ENCODE data around the gene TTBK1.
"Not testable (repeated sequence)": the region's sequence is repeated elsewhere in the genome, so short reads cannot be mapped to it uniquely, and the experiment has no call there.

Gene TTBK1

DNA sequence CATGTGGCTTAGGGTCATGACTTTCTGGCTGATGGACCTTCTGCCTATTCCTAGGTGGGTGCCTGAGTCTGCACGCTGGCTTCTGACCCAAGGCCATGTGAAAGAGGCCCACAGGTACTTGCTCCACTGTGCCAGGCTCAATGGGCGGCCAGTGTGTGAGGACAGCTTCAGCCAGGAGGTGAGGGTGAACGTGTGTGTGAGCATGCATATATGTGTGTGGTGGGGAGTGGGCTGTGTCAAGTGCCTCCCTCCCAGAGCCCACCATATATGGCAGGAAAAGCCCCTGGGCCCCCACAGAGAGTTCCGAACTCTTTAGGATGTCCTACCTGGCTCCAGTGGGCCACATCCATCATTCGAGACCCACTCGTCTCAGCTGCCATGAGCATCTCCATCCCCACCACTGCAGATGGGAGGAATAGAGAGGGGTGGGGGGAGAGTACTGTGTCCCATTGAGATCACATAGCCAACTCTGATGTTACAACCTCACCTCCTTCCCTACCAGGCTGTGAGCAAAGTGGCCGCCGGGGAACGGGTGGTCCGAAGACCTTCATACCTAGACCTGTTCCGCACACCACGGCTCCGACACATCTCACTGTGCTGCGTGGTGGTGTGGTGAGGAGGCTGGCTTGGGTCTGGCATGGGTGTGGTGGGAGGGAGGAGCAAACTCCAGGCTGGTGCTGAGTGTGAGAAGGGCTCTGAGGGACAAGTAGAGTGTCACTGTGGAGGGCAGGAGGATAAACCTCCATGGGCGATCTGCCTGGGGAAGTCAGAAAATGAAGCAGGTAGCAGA, 58.0 kb downstream of the TTBK1 start:
- DNase-seq = no peak

DNA sequence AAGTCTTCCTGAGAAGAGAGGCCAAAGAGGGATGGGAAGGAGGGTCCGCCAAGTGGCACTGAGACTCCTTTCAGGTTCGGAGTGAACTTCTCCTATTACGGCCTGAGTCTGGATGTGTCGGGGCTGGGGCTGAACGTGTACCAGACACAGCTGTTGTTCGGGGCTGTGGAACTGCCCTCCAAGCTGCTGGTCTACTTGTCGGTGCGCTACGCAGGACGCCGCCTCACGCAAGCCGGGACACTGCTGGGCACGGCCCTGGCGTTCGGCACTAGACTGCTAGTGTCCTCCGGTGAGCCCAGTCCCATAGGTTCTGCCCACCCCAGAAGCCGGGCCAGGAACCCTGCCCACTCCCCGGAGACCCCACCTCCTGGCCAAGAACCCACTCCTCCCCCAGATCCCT, 58.8 kb downstream of the TTBK1 start:
- no peak for DNase-seq

DNA sequence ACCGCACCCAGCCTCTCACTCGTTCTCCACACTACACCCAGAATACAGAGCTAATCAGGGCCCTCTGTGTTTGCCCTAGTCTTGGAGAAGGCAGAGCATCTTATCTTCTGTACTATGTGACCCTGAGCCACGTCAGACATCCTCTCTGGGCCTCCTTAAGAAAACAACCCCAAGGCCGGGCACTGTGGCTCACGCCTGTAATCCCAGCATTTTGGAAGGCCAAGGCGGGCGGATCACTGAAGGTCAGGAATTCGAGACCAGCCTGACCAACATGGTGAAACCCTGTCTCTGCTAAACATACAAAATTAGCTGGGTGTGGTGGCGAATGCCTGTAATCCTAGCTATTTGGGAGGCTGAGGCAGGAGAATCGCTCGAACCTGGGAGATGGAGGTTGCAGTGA, 59.7 kb downstream of the TTBK1 start:
- DNase-seq = not testable (repeated sequence)

DNA sequence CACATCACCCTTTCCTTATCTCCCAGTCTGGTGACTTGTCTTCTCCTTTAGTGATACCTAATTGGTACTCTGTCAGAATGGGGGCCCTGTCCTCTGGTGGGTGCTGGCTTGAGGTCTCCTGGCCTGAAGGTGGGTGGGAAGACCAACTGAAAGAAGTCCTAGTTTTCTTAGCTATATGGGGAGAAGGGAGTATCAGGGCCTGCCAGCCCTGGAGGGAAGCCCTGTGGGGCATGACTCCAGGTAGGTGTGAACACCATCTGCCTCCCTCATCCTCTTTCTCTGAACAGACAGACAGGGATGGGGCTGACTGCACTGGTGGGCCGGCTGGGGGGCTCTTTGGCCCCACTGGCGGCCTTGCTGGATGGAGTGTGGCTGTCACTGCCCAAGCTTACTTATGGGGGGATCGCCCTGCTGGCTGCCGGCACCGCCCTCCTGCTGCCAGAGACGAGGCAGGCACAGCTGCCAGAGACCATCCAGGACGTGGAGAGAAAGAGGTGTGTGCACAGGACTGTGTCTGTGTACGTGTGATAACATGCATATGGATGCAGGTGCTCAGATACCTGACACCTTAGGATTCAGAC, 60.6 kb downstream of the TTBK1 start:
- no peak for DNase-seq

DNA sequence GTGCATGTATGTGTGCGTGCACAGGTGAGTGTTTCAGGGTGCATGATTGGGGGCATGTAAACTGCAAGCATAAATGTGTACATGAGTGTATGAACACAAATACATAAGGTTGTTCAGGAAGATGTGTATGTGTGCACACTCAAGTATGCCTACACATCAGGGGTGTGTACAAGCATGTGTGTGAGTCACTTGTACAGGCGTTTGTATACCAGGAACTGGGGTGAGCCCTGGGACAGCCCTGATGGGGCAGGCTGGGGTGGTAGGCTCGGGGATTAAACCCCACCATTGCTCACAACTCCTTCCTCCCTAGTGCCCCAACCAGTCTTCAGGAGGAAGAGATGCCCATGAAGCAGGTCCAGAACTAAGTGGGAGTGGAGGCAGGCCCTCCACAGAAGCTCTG, 61.1 kb downstream of the TTBK1 start:
- no peak for DNase-seq

DNA sequence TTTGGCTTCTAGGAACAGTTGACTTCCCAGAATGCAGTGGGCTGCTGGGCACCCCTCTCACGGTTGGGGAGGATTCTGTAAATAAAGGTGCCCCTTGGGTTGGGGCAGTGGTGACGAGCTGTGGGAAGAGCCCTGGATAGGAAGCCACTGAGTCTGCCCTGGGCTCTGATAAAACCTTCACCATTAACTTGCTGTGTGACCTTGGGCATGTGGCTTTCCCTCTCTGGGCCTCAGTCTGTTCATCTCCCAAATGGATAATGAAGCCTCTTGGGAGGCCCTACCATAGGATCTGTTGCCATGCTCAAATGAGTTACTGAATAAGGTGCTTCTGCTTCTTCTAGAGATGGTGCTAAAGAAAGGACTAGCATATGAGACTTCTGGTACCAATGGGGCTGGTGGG, 61.6 kb downstream of the TTBK1 start:
- DNase-seq = no peak

DNA sequence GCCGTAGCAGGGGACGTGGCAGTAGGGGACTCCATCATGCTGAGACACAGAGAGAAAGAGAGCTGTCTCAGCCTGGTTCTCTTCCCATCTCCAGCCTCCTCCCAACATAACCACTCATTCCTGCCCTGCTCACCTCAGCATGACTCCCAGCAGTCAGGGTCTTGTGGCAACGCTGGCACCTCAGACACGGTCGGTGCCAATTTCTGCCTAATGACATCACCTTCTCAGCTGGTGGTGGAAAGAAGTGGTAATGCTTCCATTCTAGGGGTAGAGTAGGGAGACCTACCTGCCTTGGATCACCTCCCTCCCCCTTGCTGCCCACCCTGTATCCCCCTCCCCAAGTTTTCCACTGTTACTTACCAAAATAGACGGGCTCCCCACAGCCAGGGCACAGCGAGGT, 62.8 kb downstream of the TTBK1 start:
- no peak for DNase-seq

DNA sequence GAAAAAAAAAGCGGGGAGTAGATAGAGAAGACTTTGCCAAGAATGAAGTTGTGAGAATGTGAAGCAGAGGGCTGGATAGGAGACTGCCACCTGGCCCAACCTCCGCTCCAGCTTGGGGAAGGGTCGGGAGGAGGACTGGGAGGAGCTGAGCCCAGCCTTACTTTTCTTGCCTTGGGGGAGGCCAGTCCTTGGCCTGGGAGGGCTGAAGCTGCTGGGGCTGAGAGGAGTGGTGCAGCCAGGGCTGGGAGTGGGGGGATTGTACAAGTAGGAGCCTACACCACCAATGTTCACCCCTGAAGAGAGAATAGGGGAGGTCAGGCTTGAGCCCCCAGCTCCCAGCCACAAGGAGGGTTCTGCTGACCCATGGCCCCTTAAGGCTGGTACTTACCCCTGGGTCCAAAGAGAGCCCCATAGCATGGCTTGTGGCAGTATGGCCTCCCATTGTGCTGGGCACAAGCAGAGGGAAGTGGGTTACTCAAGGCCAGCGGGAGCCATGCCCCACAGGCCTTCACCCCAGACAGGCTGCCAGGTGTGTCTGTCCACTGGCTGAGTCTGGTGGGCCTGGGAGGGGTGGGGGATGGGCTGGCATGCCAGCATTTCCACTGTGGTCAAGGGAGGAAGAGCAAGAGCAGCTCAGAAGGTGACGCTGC, 64.3 kb downstream of the TTBK1 start:
- DNase-seq = no peak

DNA sequence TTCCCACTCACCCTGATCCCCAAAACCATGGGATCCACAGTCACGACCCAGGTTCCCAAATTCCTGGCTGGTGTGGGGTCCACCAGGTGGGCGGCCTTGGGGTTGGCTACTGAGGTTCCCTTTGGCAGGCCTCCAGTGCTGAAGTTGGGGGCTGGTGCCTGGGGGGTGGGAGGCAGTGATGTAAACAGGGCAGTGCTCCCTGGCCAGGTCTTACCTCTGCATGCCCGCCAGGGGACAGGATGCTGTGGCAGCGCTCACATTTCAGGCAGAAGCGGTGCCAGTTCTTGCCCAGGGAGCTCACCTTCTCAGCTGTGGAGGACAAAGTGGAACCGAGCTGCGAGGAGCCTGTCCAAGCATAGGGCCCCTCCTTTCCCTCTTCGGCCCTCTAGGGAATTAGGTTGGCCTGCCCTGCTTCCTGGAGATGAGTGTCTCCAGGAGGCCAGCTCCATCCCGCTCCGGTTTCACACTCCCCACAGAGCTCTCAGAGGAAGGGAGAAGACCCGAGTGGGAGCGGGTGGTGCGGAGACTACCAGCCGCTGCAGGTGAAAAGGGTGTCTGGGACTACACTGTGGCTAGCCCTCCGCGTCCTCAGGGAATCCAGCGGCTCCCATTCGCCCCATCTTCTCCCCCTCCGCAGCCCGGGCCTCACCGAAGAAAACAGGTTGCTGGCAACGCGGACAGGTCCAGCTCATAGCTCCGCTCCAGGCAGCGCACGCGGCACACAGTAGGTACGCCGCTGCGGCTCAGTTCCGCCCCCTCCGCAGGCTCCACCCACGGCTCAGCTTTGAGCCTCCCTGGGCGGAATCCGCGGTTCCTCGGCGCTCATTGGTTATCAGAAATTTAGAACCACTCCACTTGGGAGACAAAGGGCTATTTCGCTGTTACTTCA, 65.1 kb downstream of the TTBK1 start, which contains the start of gene CRIP3:
CRIP3 (minus strand) TSS at position 726 of the 889 bp plus-strand sequence; CDS start at position 692, 34 bp downstream.
- peak in 10 of 58 donors; percentile 6 to 34 (median 14) for DNase-seq

DNA sequence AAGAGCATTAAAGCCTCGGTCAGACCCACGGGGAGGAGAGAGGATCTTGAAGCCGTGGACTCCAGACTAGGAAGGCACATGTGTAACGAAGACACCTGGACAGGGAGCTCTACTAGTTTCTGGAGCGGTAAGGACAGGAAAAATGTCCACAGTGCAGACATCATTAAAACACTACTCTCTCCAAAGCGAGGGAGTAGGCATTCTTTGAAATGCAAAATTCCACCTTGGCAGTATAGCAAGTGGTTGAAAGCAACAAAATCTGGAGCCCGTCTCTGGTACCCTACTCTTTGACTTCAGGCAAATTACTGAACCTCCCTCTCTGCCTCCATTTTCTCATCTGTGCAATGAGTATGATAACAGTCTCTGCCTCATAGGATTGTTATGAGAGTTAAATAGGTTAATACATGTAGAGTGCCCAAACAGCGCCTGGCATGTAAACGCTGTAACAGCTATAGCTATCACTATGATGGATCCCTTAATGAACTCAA, 65.8 kb downstream of the TTBK1 start:
- DNase-seq = no peak

DNA sequence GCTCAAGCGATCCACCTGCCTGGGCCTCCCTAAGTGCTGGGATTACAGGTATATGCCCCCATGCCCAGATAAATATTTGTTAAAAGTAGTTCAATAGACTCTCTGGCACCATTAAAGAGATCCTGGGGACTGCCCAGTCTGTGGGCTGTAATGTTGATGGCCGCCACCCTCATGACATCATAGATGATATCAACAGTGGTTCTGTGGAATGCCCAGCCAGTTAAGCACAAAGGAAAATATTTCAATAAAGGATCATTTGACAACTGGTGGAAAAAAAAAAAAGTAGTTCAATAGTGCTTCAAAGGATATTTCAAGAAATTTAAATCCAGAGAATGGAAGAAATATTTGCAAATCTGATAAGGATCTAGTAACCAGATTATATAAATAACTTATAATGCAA, 66.9 kb downstream of the TTBK1 start:
- no peak for DNase-seq

DNA sequence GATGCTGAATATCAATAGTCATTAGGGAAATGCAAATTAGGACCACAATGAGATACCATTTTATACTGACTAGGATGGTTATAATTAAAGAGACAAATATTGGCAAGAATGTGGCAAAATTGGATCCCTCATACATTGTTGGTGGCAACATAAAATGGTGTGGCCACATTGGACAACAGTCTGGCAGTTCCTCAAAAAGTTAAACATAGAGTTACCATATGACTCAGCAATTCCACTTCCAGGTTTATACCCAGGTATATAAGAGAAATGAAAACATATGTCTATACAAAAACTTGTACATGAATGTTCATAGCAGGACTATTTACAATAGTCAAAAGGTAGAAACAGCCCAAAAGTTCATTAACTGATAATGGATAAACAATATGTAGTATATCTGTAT, 67.3 kb downstream of the TTBK1 start:
- no peak for DNase-seq

DNA sequence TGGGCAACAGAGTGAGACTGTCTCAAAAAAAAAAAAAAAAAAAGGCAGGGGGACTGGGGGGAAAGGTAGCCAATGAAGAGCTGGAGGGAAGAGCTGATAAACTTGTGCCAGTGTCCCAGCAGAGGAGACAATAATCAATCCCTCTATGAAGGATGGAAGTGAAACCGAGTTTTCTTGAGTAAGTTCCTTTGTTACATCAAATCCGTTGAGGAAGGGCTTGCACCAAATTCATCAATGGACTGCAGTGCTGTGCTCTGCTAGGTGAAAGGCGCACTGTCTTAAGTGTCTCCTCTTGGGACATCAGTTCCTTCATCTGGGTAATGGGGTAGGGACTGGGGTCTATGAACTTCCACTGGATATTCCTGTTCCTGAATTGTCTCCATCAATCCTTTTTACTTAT, 68.4 kb downstream of the TTBK1 start:
- DNase-seq = no peak

DNA sequence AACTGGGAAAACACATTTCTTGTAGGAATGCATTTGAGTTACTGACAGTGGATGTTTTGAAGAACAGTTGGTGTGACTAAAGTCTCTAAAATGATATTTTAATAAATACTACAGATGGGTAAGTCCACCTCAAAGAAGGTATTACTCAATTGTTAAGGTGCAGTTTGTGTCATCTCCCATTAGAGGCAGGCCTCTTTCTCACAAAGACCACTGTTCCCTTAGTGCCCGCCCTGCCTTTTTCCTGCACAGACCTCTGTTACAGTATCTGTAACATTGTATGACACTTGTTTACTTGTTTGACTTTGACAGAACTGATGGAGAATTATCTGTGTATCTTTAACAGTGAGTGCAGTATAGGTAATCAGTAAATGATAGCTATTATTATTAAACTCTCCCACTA, 70.5 kb downstream of the TTBK1 start:
- DNase-seq = no peak

DNA sequence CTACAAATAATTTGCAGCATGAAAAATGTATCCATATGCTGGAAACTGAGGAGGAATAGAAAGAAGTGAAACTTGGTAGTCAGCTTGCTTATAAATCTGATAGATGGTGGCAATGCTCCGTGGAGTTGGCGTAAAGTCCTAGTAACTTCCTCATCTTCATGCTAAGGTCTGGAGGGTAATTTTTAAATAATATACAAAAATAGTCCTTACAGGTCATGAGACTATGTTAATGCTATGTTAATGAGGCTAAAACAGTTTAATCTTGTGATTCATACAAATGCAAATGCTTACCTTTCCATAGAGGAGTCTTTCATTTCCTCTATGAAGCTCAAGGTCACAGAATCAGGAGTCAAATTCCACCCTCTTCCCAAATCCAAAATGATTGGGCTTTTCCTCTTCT, 74.7 kb downstream of the TTBK1 start:
- no peak for DNase-seq

DNA sequence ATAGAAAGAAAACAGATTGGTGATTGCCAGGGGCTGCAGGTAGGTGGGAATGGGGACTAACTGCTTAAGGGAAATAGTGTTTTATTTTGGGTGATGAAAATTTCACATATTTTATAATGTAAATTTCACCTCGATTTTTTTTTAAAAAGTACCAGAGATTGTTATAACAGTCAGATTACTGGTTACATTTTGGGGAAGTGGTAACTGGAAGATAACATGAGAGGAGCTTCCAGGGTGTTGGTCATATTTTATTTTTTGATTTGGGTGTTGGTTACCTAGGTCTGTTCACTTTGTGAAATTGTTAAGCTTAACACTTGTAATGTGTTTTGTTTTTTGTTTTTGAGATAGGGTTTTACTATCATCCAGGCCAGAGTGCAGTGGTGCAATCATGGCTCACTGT, 82.6 kb downstream of the TTBK1 start:
- DNase-seq = no peak

DNA sequence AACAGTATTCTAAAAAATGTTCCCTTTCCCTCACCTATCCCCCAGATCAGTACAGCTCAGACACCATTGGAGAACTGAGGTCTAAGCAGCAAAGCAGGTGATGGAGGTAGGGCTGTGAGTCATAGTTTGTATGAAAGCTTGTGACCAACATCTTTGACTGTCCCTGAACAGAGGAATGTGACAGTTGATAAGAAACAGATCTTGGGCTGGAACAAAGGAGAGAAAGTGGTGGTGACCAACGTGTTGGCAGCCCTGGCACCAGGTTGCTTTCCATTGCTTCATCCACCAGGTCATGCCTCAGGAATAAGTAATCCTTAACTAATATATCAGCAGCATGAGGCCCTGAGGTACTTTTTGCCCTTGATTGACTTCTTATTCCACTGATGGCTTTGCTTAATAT, 85.2 kb downstream of the TTBK1 start:
- DNase-seq = no peak

DNA sequence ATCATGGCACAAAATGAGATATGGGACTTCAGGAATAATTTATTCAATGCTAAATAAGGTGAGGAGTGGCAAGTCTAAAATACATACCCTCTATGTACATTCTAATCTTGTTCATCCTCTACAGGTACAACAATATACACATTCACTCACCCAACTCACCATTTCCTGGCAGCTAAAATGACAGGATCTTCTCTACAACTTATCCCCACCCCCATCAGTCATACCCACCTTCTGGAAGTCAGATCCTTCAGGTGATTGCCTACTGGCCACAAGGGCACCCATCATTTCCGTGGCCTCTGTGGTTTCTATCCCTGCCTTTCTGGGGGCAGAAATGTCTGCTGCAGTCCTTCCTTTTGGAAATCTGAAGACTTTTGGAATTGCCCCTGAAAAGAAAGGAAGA, 88.2 kb downstream of the TTBK1 start:
- DNase-seq = no peak

DNA sequence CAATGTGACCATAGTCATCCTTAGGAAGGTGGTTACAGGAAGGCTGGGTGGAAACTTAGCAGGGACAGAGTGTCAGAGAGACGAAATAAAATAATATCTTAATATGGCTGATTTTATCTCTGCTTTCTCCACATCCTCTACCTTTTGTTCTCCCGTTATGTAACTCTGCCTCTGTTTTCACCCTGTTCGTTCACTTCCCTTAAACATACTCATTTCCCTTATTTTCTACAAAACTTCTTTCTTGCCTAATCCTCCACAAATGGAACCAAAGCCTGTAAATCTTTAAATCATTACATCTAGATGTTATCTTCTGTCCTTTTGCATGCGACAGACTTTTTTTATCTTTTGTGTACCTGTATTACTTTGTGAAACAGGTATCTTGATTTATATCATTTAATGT, 88.6 kb downstream of the TTBK1 start:
- DNase-seq = no peak

DNA sequence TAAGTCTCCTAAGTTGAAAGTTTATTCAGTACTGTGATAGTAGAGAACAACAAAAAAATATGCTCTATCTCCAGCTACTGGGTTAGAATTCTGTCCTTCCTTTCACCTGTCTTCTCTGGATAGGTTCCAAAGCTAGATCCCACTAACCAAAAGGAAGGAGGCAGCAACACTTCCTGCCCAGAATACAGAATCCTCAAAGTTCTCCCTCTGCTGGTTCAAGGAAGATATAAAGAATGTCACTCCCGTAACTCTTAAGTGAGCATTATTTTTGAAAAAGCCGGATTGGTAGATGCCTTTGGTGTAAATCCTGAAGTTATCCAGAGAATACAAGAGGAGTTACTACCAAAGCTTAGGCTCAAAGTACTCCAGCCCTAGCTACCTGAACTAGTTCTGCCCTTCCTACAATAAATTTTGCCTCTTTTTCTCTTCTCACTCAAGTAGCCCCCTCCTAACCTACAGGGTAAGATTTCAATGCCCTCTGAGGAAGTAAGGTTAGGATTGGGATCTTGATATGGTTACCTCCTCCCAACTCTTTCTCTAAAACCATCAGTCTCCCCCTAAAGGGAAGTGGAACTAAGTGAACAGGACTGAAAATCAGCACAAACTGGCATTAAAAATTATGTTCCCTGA, 91.3 kb downstream of the TTBK1 start:
- DNase-seq = no peak

DNA sequence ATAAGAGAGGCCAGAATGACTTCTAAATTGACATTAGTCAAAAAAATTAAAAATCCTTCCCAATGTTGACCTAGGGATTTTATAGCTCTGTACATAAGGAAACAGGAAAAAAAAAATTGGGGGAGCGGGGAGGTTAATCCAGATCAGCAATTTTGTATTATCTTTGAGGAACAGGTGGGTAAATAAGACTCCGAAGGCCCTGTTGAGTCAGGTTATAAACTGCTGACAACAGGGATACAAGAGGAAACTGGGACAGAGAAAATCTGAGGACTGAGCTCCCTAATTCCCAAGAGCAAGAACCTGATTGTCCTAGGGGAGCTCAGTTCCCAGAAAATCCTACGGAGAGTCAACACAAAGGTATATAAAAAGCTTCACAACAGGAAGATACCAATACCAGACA, 92.2 kb downstream of the TTBK1 start:
- DNase-seq = no peak
